Measurements from ENCODE around the gene CRTC3. TPM values are rescaled to one million over a fixed set of nuclear protein-coding genes. Genes with fewer than 3 reads are reported as not detected.
"Not testable (repeated sequence)": the region's sequence is repeated elsewhere in the genome, so short reads cannot be mapped to it uniquely, and the experiment has no call there.

Gene CRTC3
- total RNA-seq, 1 donor from 2014 or later: 115 TPM

GRCh38 chr15:90666135-90666909 lies 136.6 kb downstream of the CRTC3 start:
- intact Hi-C loops (cut with micrococcal nuclease): no loop called here

GRCh38 chr15:90667073-90667754 lies 137.5 kb downstream of the CRTC3 start:
- intact Hi-C loops (cut with micrococcal nuclease): loop anchor here (1.0 kb wide), 1 partner anchor 11 kb away; no protein-coding TSS in a partner anchor

- intact Hi-C loops (cut with micrococcal nuclease): loop anchor here (1.0 kb wide), 1 partner anchor 10 kb away; no protein-coding TSS in a partner anchor
Measured at GRCh38 chr15:90667755-90668345, 138.1 kb downstream of the CRTC3 start.

- intact Hi-C loops (cut with micrococcal nuclease): not testable (repeated sequence)
Measured at GRCh38 chr15:90670631-90671030, 140.9 kb downstream of the CRTC3 start.

GRCh38 chr15:90671216-90671615 lies 141.5 kb downstream of the CRTC3 start:
- intact Hi-C loops (cut with micrococcal nuclease): no loop called here

GRCh38 chr15:90673357-90673756 lies 143.6 kb downstream of the CRTC3 start:
- intact Hi-C loops (cut with micrococcal nuclease): not testable (repeated sequence)

GRCh38 chr15:90674476-90674875 lies 144.8 kb downstream of the CRTC3 start:
- intact Hi-C loops (cut with micrococcal nuclease): no loop called here

- intact Hi-C loops (cut with micrococcal nuclease): no loop called here
Measured at GRCh38 chr15:90675464-90675863, 145.7 kb downstream of the CRTC3 start.

GRCh38 chr15:90677807-90678790 lies 148.4 kb downstream of the CRTC3 start:
- intact Hi-C loops (cut with micrococcal nuclease): loop anchor here (1.0 kb wide), 5 partner anchors 8 to 39 kb away; partner anchors contain the start of gene BLM

- intact Hi-C loops (cut with micrococcal nuclease): no loop called here
Measured at GRCh38 chr15:90679959-90680358, 150.2 kb downstream of the CRTC3 start.

- intact Hi-C loops (cut with micrococcal nuclease): no loop called here
Measured at GRCh38 chr15:90680371-90680935, 150.7 kb downstream of the CRTC3 start.

- intact Hi-C loops (cut with micrococcal nuclease): no loop called here
Measured at GRCh38 chr15:90681056-90681455, 151.3 kb downstream of the CRTC3 start.

GRCh38 chr15:90681480-90681879 lies 151.8 kb downstream of the CRTC3 start:
- intact Hi-C loops (cut with micrococcal nuclease): no loop called here

GRCh38 chr15:90683371-90683770 lies 153.6 kb downstream of the CRTC3 start:
- intact Hi-C loops (cut with micrococcal nuclease): no loop called here

- intact Hi-C loops (cut with micrococcal nuclease): no loop called here
Measured at GRCh38 chr15:90683876-90684275, 154.2 kb downstream of the CRTC3 start.

GRCh38 chr15:90684281-90684680 lies 154.6 kb downstream of the CRTC3 start:
- intact Hi-C loops (cut with micrococcal nuclease): no loop called here

- intact Hi-C loops (cut with micrococcal nuclease): loop anchor here (1.0 to 5.0 kb wide), 8 partner anchors 8 to 245 kb away; partner anchors contain the start of gene BLM
Measured at GRCh38 chr15:90685591-90686434, 156.1 kb downstream of the CRTC3 start.

GRCh38 chr15:90686435-90687218 lies 156.9 kb downstream of the CRTC3 start:
- intact Hi-C loops (cut with micrococcal nuclease): loop anchor here (1.0 to 5.0 kb wide), 8 partner anchors 8 to 245 kb away; partner anchors contain the start of gene BLM

All from T-helper 1 cell treated with Interleukin-12 subunit alpha and Interleukin-12 subunit beta and Interleukin-4 antibody, amounts not matched to agents 30 ng/mL and 1 ng/mL, for 36 hours (primary cell).